ENCODE data around the gene ERG.

ERG gene

DNA sequence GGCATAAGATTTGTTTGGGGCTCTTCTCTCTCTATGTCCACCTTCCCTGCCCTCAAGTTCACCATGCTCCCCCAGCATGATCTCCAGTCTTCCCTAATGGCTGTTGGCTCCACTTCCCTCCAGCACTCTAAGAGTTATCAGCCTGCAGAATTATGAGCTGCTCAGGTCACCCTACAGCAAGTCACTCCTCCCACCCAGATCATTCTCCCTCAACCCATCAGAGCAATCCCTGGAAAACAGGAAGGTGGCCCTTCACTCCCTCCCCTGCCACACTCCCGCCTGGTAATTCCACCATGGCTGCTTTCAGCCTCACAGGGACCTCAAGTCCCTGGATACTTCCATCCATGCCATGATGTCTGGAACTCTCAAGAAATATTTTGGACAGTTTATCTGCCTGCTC, 137.0 kb downstream of the ERG start:
- Histone ChIP-seq H2BK5ac (ENCODE audit: low read length) (no peak overlapping the region), H3K79me1 (ENCODE audit: low read depth, low read length) (no peaks in the 10 kb centered on the region), H3K23ac (ENCODE audit: low read depth, low read length, poor library complexity) (no peak overlapping the region), H2AK5ac (ENCODE audit: low read depth, low read length) (no peak overlapping the region), H3K14ac (ENCODE audit: low read length) (no peak overlapping the region), H3K18ac (ENCODE audit: low read length) (no peak overlapping the region), H4K8ac (ENCODE audit: low read depth, low read length) (no peak overlapping the region), H2BK15ac (ENCODE audit: low read length) (no peak overlapping the region), H3K9ac (ENCODE audit: low read depth, low read length, poor library complexity) (no peak overlapping the region), H2AFZ (ENCODE audit: low read length) (no peak overlapping the region), H3K27me3 (ENCODE audit: control insufficient read depth in 3 of 3, insufficient read depth in 3 of 3, low read depth in 1 of 3, low read length in 3 of 3) (no peaks in the 10 kb centered on the region), H3K36me3 (replicated peaks in 1 of 2; ENCODE audit: control insufficient read depth in 2 of 2, insufficient read depth in 2 of 2, low read length in 2 of 2) (no peaks in the 10 kb centered on the region), H3K4me2 (ENCODE audit: insufficient read depth, low read length, poor library complexity, severe bottlenecking) (no peak overlapping the region), H3K4me1 (ENCODE audit: control insufficient read depth in 2 of 2, insufficient read depth in 1 of 2, low read depth in 1 of 2, low read length in 2 of 2) (no peaks in the 10 kb centered on the region), H3K9me3 (replicated peaks in 1 of 2; ENCODE audit: control insufficient read depth in 2 of 2, insufficient read depth in 1 of 2, low read depth in 1 of 2, low read length in 2 of 2) (no peaks in the 10 kb centered on the region), H3K4me3 (ENCODE audit: low read length in 2 of 2) (no peak overlapping the region), H2BK12ac (ENCODE audit: low read length) (no peak overlapping the region), H3K4ac (ENCODE audit: low read length) (no peak overlapping the region), H4K91ac (ENCODE audit: low read depth, low read length, poor library complexity) (no peak overlapping the region), H3K27ac (replicated peaks; ENCODE audit: low read length) (no peak overlapping the region), H2BK120ac (ENCODE audit: low read depth, low read length) (no peak overlapping the region)
- no peak for DNase-seq (ENCODE audit: low spot score)
- no CpG with 5 or more reads among the region's 1 CpG for WGBS, 2 donors (ENCODE audit: extremely low coverage in 2 of 2, insufficient read length in 2 of 2, insufficient replicate concordance in 1 of 2)

DNA sequence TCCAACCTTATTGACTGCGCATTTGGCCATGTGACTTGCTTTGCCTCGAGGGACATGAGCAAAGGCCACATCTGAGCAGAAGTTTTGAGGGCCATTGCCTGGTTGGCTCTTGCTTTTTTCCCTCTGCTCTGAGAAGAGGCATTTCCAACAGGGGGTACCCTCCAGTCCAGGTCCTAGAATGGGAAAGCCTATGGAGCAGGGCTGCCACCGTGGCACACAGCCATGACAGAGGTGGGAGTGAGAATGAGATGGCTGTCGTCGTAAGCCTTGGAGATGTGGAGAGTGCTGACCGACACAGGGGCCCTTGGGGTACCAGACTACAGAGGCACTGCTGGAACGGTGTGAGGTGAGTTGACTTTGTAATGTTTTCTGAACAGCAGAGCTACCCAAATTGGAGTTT, 138.4 kb downstream of the ERG start:
- Histone ChIP-seq H3K14ac (ENCODE audit: low read length) (no peak overlapping the region), H3K4ac (ENCODE audit: low read length) (no peak overlapping the region), H2AK5ac (ENCODE audit: low read depth, low read length) (no peak overlapping the region), H3K9ac (ENCODE audit: low read depth, low read length, poor library complexity) (no peak overlapping the region), H2BK5ac (ENCODE audit: low read length) (no peak overlapping the region), H2BK120ac (ENCODE audit: low read depth, low read length) (no peak overlapping the region), H3K4me3 (ENCODE audit: low read length in 2 of 2) (no peak overlapping the region), H3K9me3 (replicated peaks in 1 of 2; ENCODE audit: control insufficient read depth in 2 of 2, insufficient read depth in 1 of 2, low read depth in 1 of 2, low read length in 2 of 2) (no peaks in the 10 kb centered on the region), H3K79me1 (ENCODE audit: low read depth, low read length) (no peaks in the 10 kb centered on the region), H4K91ac (ENCODE audit: low read depth, low read length, poor library complexity) (no peak overlapping the region), H3K36me3 (replicated peaks in 1 of 2; ENCODE audit: control insufficient read depth in 2 of 2, insufficient read depth in 2 of 2, low read length in 2 of 2) (no peaks in the 10 kb centered on the region), H2BK15ac (ENCODE audit: low read length) (no peak overlapping the region), H2BK12ac (ENCODE audit: low read length) (no peak overlapping the region), H3K27ac (replicated peaks; ENCODE audit: low read length) (no peak overlapping the region), H2AFZ (ENCODE audit: low read length) (no peak overlapping the region), H3K4me2 (ENCODE audit: insufficient read depth, low read length, poor library complexity, severe bottlenecking) (no peak overlapping the region), H3K18ac (ENCODE audit: low read length) (no peak overlapping the region), H4K8ac (ENCODE audit: low read depth, low read length) (no peak overlapping the region), H3K4me1 (ENCODE audit: control insufficient read depth in 2 of 2, insufficient read depth in 1 of 2, low read depth in 1 of 2, low read length in 2 of 2) (no peaks in the 10 kb centered on the region), H3K23ac (ENCODE audit: low read depth, low read length, poor library complexity) (no peak overlapping the region), H3K27me3 (ENCODE audit: control insufficient read depth in 3 of 3, insufficient read depth in 3 of 3, low read depth in 1 of 3, low read length in 3 of 3) (peaks cover 0 to 5% (median 0%) of the 10 kb centered on the region in 3 experiments)
- WGBS, 2 donors (ENCODE audit: extremely low coverage in 2 of 2, insufficient read length in 2 of 2, insufficient replicate concordance in 1 of 2) = no CpG with 5 or more reads among the region's 7 CpGs
- DNase-seq (ENCODE audit: low spot score) = no peak

DNA sequence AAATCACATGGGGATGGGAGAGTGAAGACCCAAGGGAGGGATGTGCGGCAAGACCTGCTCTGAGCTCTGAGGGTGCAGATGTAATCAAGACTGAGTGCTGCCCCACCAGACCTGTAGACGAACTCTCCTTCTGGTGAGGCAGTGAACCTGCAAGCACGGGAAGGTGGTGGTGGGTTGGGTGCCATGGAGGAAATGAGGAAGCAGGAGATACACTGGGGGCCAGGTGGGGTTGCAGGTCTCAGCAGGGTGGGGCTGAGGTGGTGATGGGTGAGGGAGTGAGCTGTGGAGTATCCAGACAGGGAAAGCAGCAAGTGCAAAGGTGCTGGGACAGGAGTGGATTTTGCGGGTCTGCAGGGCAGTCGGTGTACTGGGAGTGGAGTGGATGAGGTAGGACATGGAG, 139.2 kb downstream of the ERG start:
- Histone ChIP-seq H3K4ac (ENCODE audit: low read length) (no peak overlapping the region), H3K79me1 (ENCODE audit: low read depth, low read length) (no peaks in the 10 kb centered on the region), H2BK120ac (ENCODE audit: low read depth, low read length) (no peak overlapping the region), H3K4me3 (ENCODE audit: low read length in 2 of 2) (no peak overlapping the region), H4K91ac (ENCODE audit: low read depth, low read length, poor library complexity) (no peak overlapping the region), H3K36me3 (replicated peaks in 1 of 2; ENCODE audit: control insufficient read depth in 2 of 2, insufficient read depth in 2 of 2, low read length in 2 of 2) (no peaks in the 10 kb centered on the region), H3K27me3 (ENCODE audit: control insufficient read depth in 3 of 3, insufficient read depth in 3 of 3, low read depth in 1 of 3, low read length in 3 of 3) (peaks cover 0 to 12% (median 0%) of the 10 kb centered on the region in 3 experiments), H3K9me3 (replicated peaks in 1 of 2; ENCODE audit: control insufficient read depth in 2 of 2, insufficient read depth in 1 of 2, low read depth in 1 of 2, low read length in 2 of 2) (no peaks in the 10 kb centered on the region), H2BK12ac (ENCODE audit: low read length) (no peak overlapping the region), H2BK5ac (ENCODE audit: low read length) (no peak overlapping the region), H3K4me1 (ENCODE audit: control insufficient read depth in 2 of 2, insufficient read depth in 1 of 2, low read depth in 1 of 2, low read length in 2 of 2) (no peaks in the 10 kb centered on the region), H2AFZ (ENCODE audit: low read length) (no peak overlapping the region), H2BK15ac (ENCODE audit: low read length) (no peak overlapping the region), H2AK5ac (ENCODE audit: low read depth, low read length) (no peak overlapping the region), H3K18ac (ENCODE audit: low read length) (no peak overlapping the region), H3K9ac (ENCODE audit: low read depth, low read length, poor library complexity) (no peak overlapping the region), H3K14ac (ENCODE audit: low read length) (no peak overlapping the region), H3K23ac (ENCODE audit: low read depth, low read length, poor library complexity) (no peak overlapping the region), H3K4me2 (ENCODE audit: insufficient read depth, low read length, poor library complexity, severe bottlenecking) (no peak overlapping the region), H3K27ac (replicated peaks; ENCODE audit: low read length) (no peak overlapping the region), H4K8ac (ENCODE audit: low read depth, low read length) (no peak overlapping the region)
- WGBS, 2 donors (ENCODE audit: extremely low coverage in 2 of 2, insufficient read length in 2 of 2, insufficient replicate concordance in 1 of 2) = no CpG with 5 or more reads among the region's 5 CpGs
- DNase-seq (ENCODE audit: low spot score) = no peak

DNA sequence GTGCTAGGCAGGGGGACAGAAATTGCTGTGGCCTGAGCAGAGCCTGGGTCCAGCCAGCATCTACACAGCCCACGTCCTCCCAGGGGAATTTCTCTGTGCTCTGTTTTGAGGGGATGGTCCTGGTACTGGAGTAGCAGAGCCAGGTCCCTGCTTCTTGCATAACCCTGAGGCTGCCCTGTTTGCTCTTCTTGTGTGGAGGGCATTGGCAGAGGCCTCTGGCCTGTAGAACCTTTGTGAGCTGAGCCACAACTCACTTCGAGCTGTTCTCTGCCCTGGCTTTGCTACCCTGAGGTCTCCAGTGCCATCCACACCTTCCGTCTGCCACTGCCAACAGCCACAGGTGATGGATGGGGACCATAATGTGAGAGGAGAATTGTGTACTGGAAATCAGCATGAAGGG, 139.6 kb downstream of the ERG start:
- Histone ChIP-seq H3K9me3 (replicated peaks in 1 of 2; ENCODE audit: control insufficient read depth in 2 of 2, insufficient read depth in 1 of 2, low read depth in 1 of 2, low read length in 2 of 2) (no peaks in the 10 kb centered on the region), H4K8ac (ENCODE audit: low read depth, low read length) (no peak overlapping the region), H3K23ac (ENCODE audit: low read depth, low read length, poor library complexity) (no peak overlapping the region), H2AFZ (ENCODE audit: low read length) (no peak overlapping the region), H2BK15ac (ENCODE audit: low read length) (no peak overlapping the region), H3K18ac (ENCODE audit: low read length) (no peak overlapping the region), H3K27me3 (ENCODE audit: control insufficient read depth in 3 of 3, insufficient read depth in 3 of 3, low read depth in 1 of 3, low read length in 3 of 3) (peaks cover 0 to 13% (median 0%) of the 10 kb centered on the region in 3 experiments), H2BK5ac (ENCODE audit: low read length) (no peak overlapping the region), H2AK5ac (ENCODE audit: low read depth, low read length) (no peak overlapping the region), H3K4ac (ENCODE audit: low read length) (no peak overlapping the region), H3K36me3 (replicated peaks in 1 of 2; ENCODE audit: control insufficient read depth in 2 of 2, insufficient read depth in 2 of 2, low read length in 2 of 2) (no peaks in the 10 kb centered on the region), H3K14ac (ENCODE audit: low read length) (no peak overlapping the region), H3K27ac (replicated peaks; ENCODE audit: low read length) (no peak overlapping the region), H3K79me1 (ENCODE audit: low read depth, low read length) (no peaks in the 10 kb centered on the region), H2BK120ac (ENCODE audit: low read depth, low read length) (no peak overlapping the region), H3K4me2 (ENCODE audit: insufficient read depth, low read length, poor library complexity, severe bottlenecking) (no peak overlapping the region), H4K91ac (ENCODE audit: low read depth, low read length, poor library complexity) (no peak overlapping the region), H3K4me3 (ENCODE audit: low read length in 2 of 2) (no peak overlapping the region), H3K9ac (ENCODE audit: low read depth, low read length, poor library complexity) (no peak overlapping the region), H2BK12ac (ENCODE audit: low read length) (no peak overlapping the region), H3K4me1 (ENCODE audit: control insufficient read depth in 2 of 2, insufficient read depth in 1 of 2, low read depth in 1 of 2, low read length in 2 of 2) (no peaks in the 10 kb centered on the region)
- no peak for DNase-seq (ENCODE audit: low spot score)
- WGBS, 2 donors (ENCODE audit: extremely low coverage in 2 of 2, insufficient read length in 2 of 2, insufficient replicate concordance in 1 of 2) = no CpG with 5 or more reads among the region's 3 CpGs
